Stimulated activated CD4-positive, alpha-beta T cell treated with anti-CD3 and anti-CD28 coated beads, Interleukin-1b, Interleukin-23, amount 100 ng/mL, for 24 hours (primary cell): ENCODE results near the gene NTF4.
A peak's percentile ranks its signal among the peaks of the same experiment; 100 is the strongest.

Source experiments
- DNase-seq, 4 experiments: peaks; one replicate each; pipeline ENCODE4 v3.0.0-alpha.2; 2020; ENCODE audit warnings: low read depth in 4 of 4, low spot score in 1 of 4

NTF4 gene

GRCh38 chr19:49064768-49065611, at the start of gene NTF4:
TSS of gene NTF4 (minus strand) at chr19:49064818. CDS start at chr19:49061997, 2,821 bp downstream.
- no peak for DNase-seq

GRCh38 chr19:49113762-49114629, 49.4 kb upstream of the NTF4 start, which contains the start of gene LIN7B:
TSS of gene LIN7B (plus strand) at chr19:49114370. CDS start at chr19:49114405, 35 bp downstream.
- peak in 3 of 4 experiments; percentile 51 to 68 (median 53) for DNase-seq

GRCh38 chr19:49111218-49111998, 46.8 kb upstream of the NTF4 start:
- DNase-seq = no peak

- DNase-seq = no peak
Observed at GRCh38 chr19:49110567-49110966, 45.9 kb upstream of the NTF4 start.

GRCh38 chr19:49109569-49110233, 45.1 kb upstream of the NTF4 start:
- no peak for DNase-seq

- DNase-seq = no peak
Observed at GRCh38 chr19:49109051-49109450, 44.4 kb upstream of the NTF4 start.

GRCh38 chr19:49107625-49108459, 43.2 kb upstream of the NTF4 start:
- DNase-seq = no peak

- peak in 2 of 4 experiments; percentile 55 to 57 for DNase-seq
Observed at GRCh38 chr19:49106648-49107135, 42.1 kb upstream of the NTF4 start.

- no peak for DNase-seq
Observed at GRCh38 chr19:49104229-49104864, 39.7 kb upstream of the NTF4 start.

GRCh38 chr19:49103331-49104085, 38.9 kb upstream of the NTF4 start:
- DNase-seq = no peak

GRCh38 chr19:49102303-49102702, 37.7 kb upstream of the NTF4 start:
- no peak for DNase-seq

GRCh38 chr19:49101160-49101559, 36.5 kb upstream of the NTF4 start:
- no peak for DNase-seq

- no peak for DNase-seq
Observed at GRCh38 chr19:49098795-49099194, 34.2 kb upstream of the NTF4 start.

GRCh38 chr19:49097453-49098288, 33.1 kb upstream of the NTF4 start:
- peak in 2 of 4 experiments; percentile 54 for DNase-seq

- no peak for DNase-seq
Observed at GRCh38 chr19:49094505-49095482, 30.2 kb upstream of the NTF4 start.

GRCh38 chr19:49092686-49093085, 28.1 kb upstream of the NTF4 start:
- no peak for DNase-seq
